ENCODE data around the gene MADCAM1. TPM values are rescaled to one million over a fixed set of nuclear protein-coding genes. Genes with fewer than 3 reads are reported as not detected.

The MADCAM1 gene
- total and polyA plus RNA-seq, 10 of the 15 experiments (the other 5 are each of a cell fraction or from before 2014, with no cell fraction given) = 0.06 to 0.32 (median 0.31) TPM; not detected in 5

- TF ChIP-seq CUX1 (IDR thresholded peaks at IDR 0.05; ENCODE audit: insufficient replicate concordance, low read depth, low read length) (no peak), ATF3 (IDR thresholded peaks at IDR 0.05; ENCODE audit: borderline replicate concordance, extremely low read depth, low read depth, low read length) (no peak), IRF3 (IDR thresholded peaks at IDR 0.05) (no peak), CREB1 (IDR thresholded peaks at IDR 0.05; ENCODE audit: low read depth) (no peak), HDGF (IDR thresholded peaks at IDR 0.05) (no peak), MAX (IDR thresholded peaks at IDR 0.05; ENCODE audit: low read depth, low read length) (no peak), WRNIP1 (IDR thresholded peaks at IDR 0.05; ENCODE audit: borderline replicate concordance, low read depth, low read length) (no peak)
These were observed 21.7 kb downstream of the MADCAM1 start (continued) for GRCh38 chr19:517721-518597.
